Nephron (organoid): Measurements from ENCODE around the gene PTPRE.

ENCODE experiments used
- H3K27ac Mint-ChIP-seq, 3 experiments: 2 replicates each; pipeline ENCODE4 v1.8.0; 2020; ENCODE audit warnings: mixed read lengths in 3 of 3, mild to moderate bottlenecking in 2 of 3, moderate library complexity in 1 of 3
- H3K27me3 Mint-ChIP-seq: 2 replicates; pipeline ENCODE4 v1.8.0; 2021; ENCODE audit warnings: low read depth, mild to moderate bottlenecking, moderate library complexity, mixed read lengths
- H3K36me3 Mint-ChIP-seq: 2 replicates; pipeline ENCODE4 v1.8.0; 2020; ENCODE audit warnings: low read depth, mixed read lengths
- H3K4me1 Mint-ChIP-seq: 2 replicates; pipeline ENCODE4 v1.8.0; 2020; ENCODE audit warnings: mixed read lengths
- H3K4me3 Mint-ChIP-seq, 3 experiments: 2 replicates each; pipeline ENCODE4 v1.8.0; 2020; ENCODE audit warnings: mild to moderate bottlenecking in 3 of 3, mixed read lengths in 3 of 3, moderate library complexity in 2 of 3
- H3K9me3 Mint-ChIP-seq: 2 replicates; pipeline ENCODE4 v1.8.0; 2020; ENCODE audit warnings: mixed read lengths
- CTCF ChIP-seq, 3 experiments: fragments of 200-600 bp; sonication (generic); IDR thresholded peaks; one replicate each; pipeline ENCODE4 v1.5.0; 2021; ENCODE audit warnings: antibody characterized with exemption in 3 of 3; ENCODE audit not compliant: unreplicated experiment in 3 of 3

Gene PTPRE

GRCh38 chr10:127945341-127945758 lies 38.4 kb downstream of the PTPRE start:
- peaks cover 8% of the 10 kb centered on the region for H3K27me3 Mint-ChIP-seq
- no peak overlapping the region for H3K27ac Mint-ChIP-seq
- no peak overlapping the region for H3K4me3 Mint-ChIP-seq
- no peak for TF ChIP-seq CTCF (IDR thresholded peaks at IDR 0.05; ENCODE audit: unreplicated experiment in 3 of 3)
- no peaks in the 10 kb centered on the region for H3K4me1 Mint-ChIP-seq
- no peaks in the 10 kb centered on the region for H3K9me3 Mint-ChIP-seq
- no peaks in the 10 kb centered on the region for H3K36me3 Mint-ChIP-seq

GRCh38 chr10:127945948-127946711 lies 39.2 kb downstream of the PTPRE start:
- TF ChIP-seq CTCF (IDR thresholded peaks at IDR 0.05; ENCODE audit: unreplicated experiment in 3 of 3): no peak
- no peak overlapping the region for H3K27ac Mint-ChIP-seq

GRCh38 chr10:127947211-127947610 lies 40.3 kb downstream of the PTPRE start:
- no peak overlapping the region for H3K27ac Mint-ChIP-seq
- H3K27me3 Mint-ChIP-seq: peaks cover 8% of the 10 kb centered on the region
- H3K4me1 Mint-ChIP-seq: no peaks in the 10 kb centered on the region
- no peaks in the 10 kb centered on the region for H3K9me3 Mint-ChIP-seq
- no peak overlapping the region for H3K4me3 Mint-ChIP-seq
- no peak for TF ChIP-seq CTCF (IDR thresholded peaks at IDR 0.05; ENCODE audit: unreplicated experiment in 3 of 3)
- H3K36me3 Mint-ChIP-seq: no peaks in the 10 kb centered on the region

More at GRCh38 chr10:127945948-127946711, 39.2 kb downstream of the PTPRE start:
- Mint-ChIP-seq H3K27me3 (peaks cover 8% of the 10 kb centered on the region), H3K36me3 (no peaks in the 10 kb centered on the region), H3K4me1 (no peaks in the 10 kb centered on the region), H3K9me3 (no peaks in the 10 kb centered on the region), H3K4me3 (no peak overlapping the region)

- H3K27ac Mint-ChIP-seq: no peak overlapping the region
- H3K4me3 Mint-ChIP-seq: no peak overlapping the region
- no peak for TF ChIP-seq CTCF (IDR thresholded peaks at IDR 0.05; ENCODE audit: unreplicated experiment in 3 of 3)
- H3K36me3 Mint-ChIP-seq: no peaks in the 10 kb centered on the region
- H3K9me3 Mint-ChIP-seq: no peaks in the 10 kb centered on the region
- H3K27me3 Mint-ChIP-seq: peaks cover 8% of the 10 kb centered on the region
- H3K4me1 Mint-ChIP-seq: no peaks in the 10 kb centered on the region
Observed at GRCh38 chr10:127948791-127949190, 41.9 kb downstream of the PTPRE start.

GRCh38 chr10:127949831-127950230 lies 42.9 kb downstream of the PTPRE start:
- Mint-ChIP-seq H3K27me3 (peaks cover 4% of the 10 kb centered on the region), H3K36me3 (no peaks in the 10 kb centered on the region), H3K9me3 (no peaks in the 10 kb centered on the region), H3K4me1 (no peaks in the 10 kb centered on the region), H3K4me3 (no peak overlapping the region), H3K27ac (no peak overlapping the region)
- TF ChIP-seq CTCF (IDR thresholded peaks at IDR 0.05; ENCODE audit: unreplicated experiment in 3 of 3): no peak
